GM20431 (cell line): Measurements from ENCODE around the gene URM1.

Source experiments
- in situ Hi-C: fragments of 300-500 bp; cut with MseI, MboI; formaldehyde crosslinking; loops from one replicate; pipeline ENCODE4 v1.15.0; 2020; ENCODE audit warnings: low sequenced_read_pairs; ENCODE audit not compliant: unreplicated experiment

Gene URM1

DNA sequence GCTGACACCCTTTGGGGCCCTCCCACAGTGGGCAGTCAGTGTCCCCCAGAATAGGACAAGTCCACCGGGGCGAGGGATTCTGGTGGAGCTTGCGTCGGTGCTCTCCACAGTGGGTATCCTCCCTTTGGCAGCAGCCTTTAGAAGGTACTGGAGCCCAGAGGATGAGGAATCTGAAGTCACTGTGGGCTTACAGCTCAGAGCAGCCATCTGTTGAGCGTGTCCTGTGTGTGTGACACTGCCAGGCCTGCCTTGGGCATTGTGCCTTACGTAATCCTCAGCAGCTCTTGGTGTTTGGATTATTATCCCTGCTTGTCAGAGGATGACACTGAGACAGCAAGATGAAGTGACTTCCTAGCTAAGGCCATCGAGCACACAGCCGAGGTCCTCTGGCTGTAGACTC lies 12.6 kb downstream of the URM1 start:
- in situ Hi-C loops, result no loop called here

DNA sequence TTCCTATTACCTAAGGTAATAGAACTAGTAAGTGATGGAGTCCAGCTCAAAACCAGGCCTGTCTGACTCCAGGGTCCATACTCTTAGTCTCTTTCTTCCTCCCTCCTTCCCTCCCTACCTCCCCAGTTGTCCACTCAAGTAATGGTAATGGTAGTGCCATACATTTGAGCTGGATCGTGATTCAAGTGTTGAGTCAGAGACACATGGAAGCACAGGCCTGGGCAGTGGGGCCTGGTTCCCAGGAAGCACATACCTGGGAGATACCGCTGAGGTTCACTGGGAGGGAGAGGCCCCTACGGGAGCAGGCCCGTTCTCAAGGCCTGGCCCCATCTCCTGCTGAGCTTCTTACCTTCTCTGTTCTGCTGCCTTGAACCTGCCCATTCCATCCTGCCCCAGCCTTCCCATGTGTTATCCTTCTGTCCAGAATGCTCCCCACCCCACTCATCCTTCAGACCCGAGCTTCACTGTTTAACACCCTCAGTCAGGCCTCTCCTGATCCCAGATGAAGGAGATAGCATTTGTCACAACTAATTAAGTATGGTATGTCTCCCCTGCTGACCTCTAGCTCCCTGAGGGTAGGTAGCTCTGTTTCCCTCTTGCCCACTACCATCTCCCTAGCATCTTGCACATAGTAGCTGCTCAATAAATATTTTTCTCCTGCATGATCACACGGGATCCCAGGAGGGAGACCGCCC lies 13.8 kb downstream of the URM1 start:
- in situ Hi-C loops, result no loop called here

DNA sequence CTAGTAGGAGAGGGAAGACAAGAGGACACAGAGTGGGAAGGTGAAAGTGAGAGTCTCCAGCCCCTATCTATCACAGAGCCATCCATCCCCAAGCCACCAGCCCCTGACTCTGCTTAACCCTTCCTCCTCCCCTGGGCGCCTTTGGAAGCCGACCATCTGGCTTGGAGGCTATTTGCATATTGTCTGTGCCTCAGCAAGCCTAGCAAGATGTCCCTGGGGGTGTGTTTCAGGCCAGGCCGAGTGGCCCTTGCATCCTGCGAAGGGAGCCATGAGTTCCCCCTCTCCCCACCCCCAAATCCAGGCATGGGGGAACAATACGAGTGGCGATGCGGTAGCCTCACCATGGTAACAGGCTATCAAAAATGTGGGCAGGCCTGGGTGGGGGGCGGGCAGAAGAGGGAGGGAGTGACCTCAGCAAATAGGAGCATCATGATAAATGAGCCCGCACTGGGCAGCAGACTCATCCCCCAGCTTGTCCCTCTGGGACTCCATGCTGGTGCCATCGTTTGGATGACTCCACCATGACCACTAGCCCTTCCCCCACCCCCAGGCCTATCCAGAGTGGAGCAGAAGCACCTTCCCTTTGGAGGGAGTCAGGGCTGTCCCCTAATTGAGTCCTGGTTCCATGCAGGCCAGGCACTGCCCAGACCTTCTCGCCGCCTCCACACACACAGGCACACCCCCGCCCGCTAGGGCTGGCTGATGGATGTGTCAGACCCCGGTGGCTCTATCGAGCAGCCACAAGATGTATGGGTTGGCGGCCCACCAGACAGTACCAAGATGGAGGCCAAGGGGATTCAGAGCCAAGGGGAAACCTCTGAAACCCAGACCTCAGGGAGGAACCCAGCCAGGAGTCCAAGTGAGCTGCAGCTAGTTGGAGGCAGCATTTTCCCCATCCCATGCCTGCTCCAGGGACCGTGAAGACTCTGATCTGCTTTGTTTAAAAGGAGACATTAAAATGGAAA lies 14.6 kb downstream of the URM1 start:
- in situ Hi-C loops, result no loop called here

DNA sequence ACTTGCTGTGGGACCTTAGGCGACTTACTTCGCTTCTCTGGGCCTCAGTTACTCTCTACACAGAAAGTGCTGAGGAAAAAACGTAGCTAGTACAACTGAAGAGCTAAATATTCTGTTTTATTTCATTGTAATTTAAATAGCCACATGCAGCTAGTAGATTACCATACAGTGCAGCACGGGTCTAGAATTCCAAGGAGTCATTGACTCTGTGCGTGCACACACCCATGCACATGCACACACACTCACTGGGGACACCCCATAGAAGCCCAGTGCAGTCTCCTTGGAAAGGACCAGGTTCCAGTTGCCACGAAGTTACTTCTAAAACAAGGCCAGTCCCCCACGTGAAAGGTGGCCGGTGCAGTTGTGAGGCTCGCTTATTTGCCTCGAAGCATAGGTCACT lies 17.0 kb downstream of the URM1 start:
- in situ Hi-C loops, result no loop called here

DNA sequence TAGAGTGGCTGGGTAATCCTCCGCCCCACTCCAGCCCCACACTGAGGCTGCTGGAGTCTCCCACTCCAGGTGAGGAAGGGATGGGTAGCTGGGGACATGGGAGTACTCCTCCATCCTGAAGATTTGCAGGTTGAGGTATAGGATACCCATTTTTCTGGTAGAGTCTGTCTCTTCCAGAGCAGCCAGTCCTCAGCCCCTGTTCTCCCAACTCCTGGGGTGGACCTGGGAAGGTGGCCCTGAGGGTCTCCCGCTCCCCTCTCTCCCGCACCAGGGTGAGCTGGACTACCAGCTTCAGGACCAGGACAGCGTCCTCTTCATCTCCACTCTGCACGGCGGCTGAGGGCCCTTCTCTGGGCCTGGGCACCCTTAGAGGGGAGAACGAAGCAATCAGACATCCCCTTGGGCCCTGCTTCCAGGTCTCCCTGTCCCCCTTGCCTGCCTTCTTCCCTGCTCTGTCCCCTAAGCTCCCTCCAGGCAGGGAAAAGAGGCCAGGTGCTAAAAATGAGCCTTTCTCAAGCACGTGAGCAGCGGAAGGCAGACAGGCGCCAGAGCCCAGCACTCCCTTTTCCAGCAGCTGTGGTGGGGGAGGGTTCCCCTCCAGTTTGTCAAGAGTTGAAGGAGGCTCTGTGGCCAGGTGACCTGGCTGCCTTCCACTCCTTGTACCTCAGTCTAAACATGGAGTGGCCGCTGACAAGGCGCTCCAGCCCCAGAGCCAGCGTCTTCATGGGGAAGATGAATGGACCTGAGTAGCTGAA lies 18.4 kb downstream of the URM1 start:
- in situ Hi-C loops, result no loop called here

DNA sequence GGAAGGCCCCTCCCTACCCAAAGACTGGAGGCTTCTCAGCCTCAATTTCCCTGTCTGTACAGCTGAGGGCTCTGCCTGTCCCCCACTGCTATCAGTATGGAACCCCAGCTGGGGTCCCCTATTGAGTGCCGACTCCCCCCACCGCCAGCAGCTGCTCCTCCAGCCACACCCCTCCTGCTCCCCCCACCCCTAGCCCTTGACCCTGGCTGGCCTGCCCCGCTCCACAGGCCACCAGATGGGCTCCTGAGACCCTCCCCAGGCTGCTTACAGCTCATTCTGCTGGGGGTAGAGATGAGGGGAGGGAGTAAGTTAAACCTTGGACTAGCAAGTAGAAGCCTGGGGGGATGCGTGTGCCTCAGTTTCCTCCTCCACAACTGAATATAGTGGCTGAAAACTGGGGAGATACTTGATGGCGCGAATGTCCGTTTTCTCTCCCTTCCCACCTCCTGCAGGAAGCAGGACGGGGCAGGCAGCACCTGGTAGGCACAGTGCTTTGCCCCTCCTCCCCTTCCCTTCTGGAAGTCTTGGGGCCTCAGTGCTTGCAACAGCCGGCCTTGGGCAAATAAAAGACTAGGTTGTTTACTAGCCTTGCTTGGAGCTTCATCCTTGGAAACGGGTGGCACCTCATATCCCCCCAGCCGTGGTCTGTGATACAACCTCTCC lies 19.1 kb downstream of the URM1 start:
- in situ Hi-C loops, result no loop called here

DNA sequence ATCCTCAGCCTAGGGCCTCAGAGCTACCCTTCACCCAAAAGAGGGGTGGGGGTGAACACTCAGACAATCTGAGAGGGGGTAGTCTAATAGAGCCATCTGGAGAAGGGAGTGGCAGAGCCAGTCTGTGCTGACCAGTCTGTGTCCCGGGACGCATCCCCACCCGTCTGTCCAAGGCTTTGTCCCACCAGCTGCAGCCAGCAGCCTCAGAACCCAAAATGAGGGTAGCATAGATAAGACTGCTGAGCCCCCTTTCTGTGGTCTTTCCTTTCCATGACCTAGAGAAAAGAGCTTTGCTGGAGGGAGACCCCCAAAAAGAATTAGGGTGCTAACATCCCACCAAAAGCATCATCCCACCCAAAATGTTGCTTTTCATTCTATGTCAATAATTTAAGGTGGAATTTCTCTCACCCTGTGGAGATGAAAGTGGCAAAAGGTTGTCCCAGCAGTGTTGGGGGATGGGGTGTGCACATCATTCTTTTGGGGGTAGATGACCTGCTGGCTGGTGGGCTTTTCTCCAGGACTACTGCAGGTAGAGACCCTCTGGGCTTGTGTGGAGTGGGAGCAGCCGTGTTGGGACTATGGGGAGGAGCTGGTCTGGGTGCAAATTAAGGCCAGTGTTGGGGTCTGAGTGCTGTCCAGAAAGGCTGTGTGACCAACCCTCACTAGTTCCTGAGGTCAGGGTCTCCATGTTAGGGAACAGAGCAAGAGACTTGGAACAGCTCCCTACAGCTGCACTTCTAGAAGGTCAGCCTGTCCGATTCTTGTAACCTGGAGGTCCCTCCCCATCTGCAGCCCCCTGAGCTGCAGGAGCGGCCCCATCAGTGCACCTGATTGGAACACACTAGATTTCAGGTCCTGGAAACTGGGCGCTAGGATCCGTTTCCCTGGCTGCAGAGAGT lies 19.9 kb downstream of the URM1 start:
- in situ Hi-C loops, result no loop called here

DNA sequence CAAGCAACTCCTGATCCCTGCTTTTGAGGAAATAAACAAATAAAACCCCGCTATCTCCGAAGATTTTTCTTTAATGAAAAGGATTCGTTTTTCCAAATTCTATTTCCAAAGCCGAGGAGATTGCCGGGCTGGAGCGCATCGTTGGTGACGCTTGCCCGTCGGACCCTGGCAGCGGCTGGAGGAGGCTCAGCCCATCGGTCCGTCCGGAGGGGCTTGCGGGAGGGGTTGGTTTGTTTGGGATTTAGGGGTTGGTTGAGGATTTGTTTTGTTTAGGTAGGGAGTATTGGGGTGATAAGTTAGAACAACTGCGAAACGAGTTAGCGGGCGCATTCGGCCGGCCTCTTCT lies 20.8 kb downstream of the URM1 start:
- in situ Hi-C loops, result no loop called here

DNA sequence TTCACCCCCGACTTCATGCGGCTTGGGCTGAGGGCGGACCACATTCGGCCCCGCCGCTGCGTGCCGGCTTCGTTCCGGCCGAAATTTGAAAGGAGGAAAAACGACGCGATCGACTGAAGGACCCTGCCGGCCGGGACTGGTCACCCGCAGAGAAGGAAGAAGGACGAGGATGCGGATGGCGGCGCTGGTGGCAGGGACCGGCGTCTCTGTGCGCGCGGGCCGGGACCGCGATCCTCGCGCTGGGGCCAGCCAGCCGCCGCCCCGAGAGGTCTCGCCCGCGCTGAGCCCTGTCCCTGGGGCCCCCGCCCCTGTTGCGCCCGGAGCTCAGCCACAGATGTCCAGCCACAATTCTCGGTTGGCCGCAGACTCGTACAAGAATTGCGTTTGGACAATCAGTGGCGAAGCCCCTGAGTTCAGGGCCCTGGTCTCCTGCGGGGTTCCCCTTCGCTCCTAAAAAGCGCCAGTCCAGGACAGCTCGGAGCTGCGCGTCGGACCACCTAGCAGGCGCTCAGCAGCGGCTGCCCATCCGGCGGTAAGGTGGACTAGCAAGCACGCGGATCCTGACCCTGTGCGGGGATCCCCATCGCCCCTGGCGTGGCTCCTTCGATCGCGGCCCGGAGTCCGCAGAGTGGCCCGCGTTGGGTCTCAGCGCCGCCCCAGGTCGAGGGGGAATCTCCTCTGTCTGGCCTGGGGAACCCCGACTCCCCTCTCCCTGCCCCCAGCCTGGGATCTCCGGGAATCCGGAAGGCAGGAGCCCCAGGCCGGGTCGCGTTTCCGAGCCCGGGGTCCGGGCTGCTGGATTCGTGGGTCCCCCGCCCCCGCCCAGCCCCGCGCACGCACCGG lies 21.3 kb downstream of the URM1 start:
- in situ Hi-C loops, result no loop called here

DNA sequence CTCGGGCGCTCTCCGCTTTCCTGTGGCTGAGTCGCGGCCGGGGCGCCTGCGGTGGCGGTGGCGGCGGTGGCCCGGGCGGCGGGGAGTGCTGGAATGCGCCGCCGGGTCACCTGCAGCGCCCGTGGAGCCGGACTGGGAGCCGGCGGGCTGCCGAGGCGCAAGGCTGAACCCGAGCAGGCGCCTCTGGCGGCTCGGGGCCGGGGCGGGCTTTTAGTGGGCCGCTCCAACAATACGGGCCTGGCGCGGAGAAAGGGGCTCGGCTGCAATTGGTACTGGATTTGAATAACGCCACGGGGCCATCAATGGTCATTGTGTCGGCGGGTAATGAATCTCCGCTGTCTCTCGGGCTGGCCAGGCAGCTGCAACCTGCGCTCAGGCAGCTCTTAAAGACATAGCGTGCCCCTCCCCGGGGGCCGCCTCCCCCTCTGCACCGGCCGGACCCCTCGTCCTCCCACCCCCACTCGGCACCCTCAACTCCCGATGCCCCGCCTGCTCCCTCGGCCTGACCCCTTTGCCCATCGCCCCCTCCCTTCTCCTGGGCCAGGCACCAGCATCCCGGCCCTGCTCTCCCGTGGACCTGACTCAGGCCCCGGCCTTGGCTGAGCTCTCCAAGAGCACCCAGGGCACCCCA lies 22.1 kb downstream of the URM1 start:
- in situ Hi-C loops, result no loop called here

DNA sequence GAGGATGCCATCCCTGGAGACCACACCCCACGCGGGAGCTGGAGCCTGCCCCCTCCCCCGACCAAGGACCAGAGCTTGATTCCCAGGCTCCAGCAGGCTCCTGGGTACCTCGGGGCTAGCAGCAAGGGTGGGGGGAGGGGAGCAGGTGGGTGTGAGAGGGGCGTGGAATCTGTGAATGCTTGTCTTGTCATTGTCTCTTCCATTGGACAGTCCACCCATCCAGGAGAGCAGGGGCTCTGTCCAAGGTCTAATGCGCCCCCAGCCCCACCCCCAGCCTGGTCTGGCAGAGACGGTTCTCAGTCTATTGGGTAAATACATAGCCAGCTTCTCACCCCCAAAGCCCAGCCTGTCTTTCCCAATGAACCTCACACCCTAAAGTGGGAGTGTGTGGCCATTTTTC lies 22.8 kb downstream of the URM1 start:
- in situ Hi-C loops, result no loop called here

DNA sequence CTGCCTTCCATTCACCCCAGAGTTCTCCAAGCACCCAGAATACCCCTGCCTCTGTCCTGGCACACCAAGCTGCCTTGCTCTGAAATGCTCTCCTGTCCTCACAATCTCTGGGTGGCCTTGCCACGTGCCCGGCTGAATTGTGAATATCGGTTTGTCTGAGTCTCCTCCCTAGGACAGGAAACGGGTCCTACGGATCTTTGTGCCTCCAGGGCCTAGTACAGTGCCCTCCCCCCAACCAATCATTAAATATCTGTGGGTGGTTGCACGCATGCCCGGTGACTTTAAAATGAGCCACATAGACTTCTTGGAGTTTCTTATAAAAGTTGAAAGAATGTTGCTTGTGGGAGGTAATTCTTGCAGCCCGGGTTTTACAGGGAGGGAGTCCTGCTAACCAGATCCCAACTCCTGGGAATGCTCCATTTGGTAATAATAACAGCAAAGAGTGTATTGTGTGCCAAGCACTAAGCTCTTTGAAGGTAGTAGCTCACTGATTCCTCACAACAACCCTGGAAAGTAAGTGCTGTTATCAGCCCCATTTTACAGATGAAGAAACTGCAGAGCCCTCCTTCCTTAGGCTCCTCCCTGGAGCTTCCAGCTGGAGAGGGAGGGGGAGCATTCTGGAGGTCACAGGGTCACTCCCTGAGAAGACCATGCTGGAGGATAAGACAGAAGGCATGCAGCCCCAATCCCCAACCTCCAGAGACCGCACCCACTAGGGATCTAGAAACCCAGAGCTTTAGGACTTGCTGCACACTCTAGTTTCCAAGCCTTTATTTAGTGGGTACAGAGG lies 23.4 kb downstream of the URM1 start:
- in situ Hi-C loops, result no loop called here

DNA sequence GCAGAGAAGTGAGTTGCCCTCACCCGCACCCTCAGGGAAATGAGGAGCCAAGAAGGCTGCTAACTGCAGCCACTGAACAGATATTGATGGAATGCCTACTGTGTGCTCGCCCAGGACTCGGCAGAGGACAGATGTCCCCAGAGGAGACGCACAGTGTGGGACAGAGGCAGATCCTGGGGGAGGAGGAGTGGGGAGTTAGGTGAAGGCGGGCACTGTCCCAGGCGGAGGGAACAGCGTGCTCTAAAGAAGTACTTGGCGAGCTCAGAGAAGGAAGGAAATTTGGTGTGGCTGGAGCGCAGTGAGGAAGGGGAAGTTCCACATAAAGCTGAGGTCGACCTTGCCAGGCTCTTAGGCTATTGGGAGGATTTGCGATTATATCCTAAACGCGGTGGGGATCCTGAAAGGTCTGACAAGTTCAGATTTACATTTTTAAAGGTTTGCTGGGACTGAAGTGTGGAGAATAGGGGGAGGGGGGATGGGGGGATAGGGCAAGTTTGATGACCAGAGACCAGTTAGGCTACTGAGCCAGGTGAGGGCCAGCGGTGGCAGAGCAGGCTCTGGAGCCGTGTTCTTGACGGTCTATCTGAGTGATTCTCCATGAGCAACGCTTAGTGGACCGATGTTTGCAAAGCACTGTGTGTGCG lies 25.9 kb downstream of the URM1 start:
- in situ Hi-C loops, result no loop called here

DNA sequence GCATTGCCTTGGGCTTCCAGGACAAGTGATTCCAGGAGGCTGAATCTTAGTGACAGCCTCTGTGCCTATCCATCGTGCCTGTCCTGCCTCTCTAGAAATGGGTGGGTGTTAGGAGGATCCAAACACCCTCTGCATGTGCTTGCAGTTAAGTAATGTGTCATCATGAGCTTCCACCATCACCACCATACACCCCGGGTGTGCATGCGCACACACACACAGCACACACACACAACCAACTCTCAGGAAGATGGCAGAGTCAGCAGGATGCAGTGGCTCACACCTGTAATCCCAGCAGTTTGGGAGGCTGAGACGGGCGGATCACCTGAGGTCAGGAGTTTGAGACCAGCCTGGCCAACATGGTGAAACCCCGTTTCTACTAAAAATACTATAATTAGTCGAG lies 26.7 kb downstream of the URM1 start:
- in situ Hi-C loops, result no loop called here

DNA sequence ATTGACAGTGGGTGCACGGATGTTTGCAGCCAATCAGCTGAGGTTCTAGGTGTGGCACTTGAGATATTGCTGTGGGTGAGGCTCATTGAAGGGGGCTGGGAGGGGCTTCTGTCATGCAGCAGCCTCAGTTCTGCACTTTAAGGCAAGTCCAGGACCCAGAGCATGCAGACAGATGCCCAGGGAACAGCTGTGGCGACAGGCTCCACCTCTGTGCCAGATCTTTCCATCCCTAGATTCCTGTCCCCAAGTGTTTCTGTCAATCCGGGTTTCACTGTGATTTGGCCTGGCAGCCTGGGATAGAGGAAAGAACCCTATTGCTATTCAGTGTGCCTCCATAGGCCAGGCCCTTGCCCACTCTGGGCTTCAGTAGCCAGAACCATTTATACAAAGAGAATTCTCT lies 28.7 kb downstream of the URM1 start:
- in situ Hi-C loops, result no loop called here

DNA sequence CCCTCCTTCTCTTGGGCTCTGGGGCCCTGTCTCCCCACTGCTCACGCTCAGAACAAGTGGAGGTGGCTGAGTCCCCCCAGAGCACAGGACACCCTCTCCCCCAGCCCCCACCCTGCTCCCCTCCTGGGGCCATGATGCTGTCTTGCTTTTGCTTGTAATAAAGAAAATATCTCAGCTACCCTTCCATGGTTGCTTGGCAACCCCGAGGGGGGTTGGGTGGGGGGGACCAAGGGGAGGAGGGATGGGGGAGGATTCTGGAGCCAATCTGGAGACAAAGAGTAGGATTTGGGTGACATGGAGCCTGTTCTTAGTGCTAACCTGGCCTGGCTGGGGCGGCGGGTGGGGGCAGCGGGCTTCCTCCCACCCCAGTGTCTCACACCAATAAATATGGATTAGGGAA lies 33.4 kb downstream of the URM1 start:
- in situ Hi-C loops, result no loop called here
